GM12801 (cell line): ENCODE data around the gene IRF7.

Source experiments
- CTCF ChIP-seq: IDR thresholded peaks from one replicate; pipeline ENCODE4 v1.5.1; 2011; ENCODE audit warnings: control low read depth; ENCODE audit not compliant: insufficient read length; ENCODE audit errors: extremely low read depth

IRF7 gene

GRCh38 chr11:627308-627576 is 11.5 kb upstream of the IRF7 start:
- no peak for TF ChIP-seq CTCF

- no peak for TF ChIP-seq CTCF
These were observed 10.9 kb upstream of the IRF7 start, which contains the start of gene SCT for GRCh38 chr11:626475-627307. Gene SCT, minus strand, starts transcription at chr11:627181. Its CDS starts 38 bp downstream, at chr11:627143.

- TF ChIP-seq CTCF = no peak
These were observed 10.0 kb upstream of the IRF7 start for GRCh38 chr11:625636-626268.

- TF ChIP-seq CTCF = no peak
These were observed 9.2 kb upstream of the IRF7 start, which contains the start of gene CDHR5 for GRCh38 chr11:624705-625635. Gene CDHR5, minus strand, starts transcription at chr11:624955. Its CDS starts 53 bp downstream, at chr11:624902.

GRCh38 chr11:623999-624704 is 8.4 kb upstream of the IRF7 start:
- TF ChIP-seq CTCF = no peak

- TF ChIP-seq CTCF = no peak
These were observed 7.7 kb upstream of the IRF7 start for GRCh38 chr11:623349-623869.

- TF ChIP-seq CTCF = no peak
These were observed 6.1 kb upstream of the IRF7 start for GRCh38 chr11:621838-622237.
